HG03095 (cell line): ENCODE data around the gene FCRL3.

Experiments
- ATAC-seq: cut with Tn5 transposase; IDR thresholded peaks from one replicate; pipeline ENCODE4 v1.9.1; 2021; ENCODE audit warnings: moderate library complexity; ENCODE audit not compliant: unreplicated experiment

Gene FCRL3

GRCh38 chr1:157691285-157691920 lies 9.2 kb downstream of the FCRL3 start:
- ATAC-seq, result no peak

- no peak for ATAC-seq
These were observed 17.7 kb downstream of the FCRL3 start for GRCh38 chr1:157682710-157683437.

GRCh38 chr1:157678721-157679120 lies 21.8 kb downstream of the FCRL3 start:
- no peak for ATAC-seq

- ATAC-seq, result no peak
These were observed 27.6 kb downstream of the FCRL3 start for GRCh38 chr1:157673008-157673407.

- ATAC-seq, result no peak
These were observed 28.7 kb downstream of the FCRL3 start for GRCh38 chr1:157671895-157672294.

GRCh38 chr1:157659576-157660247 lies 40.9 kb downstream of the FCRL3 start:
- no peak for ATAC-seq

- no peak for ATAC-seq
These were observed 42.0 kb downstream of the FCRL3 start for GRCh38 chr1:157658571-157658970.

- ATAC-seq, result no peak
These were observed 47.1 kb downstream of the FCRL3 start for GRCh38 chr1:157653494-157653873.

- ATAC-seq, result peak; percentile 98
These were observed 47.6 kb downstream of the FCRL3 start for GRCh38 chr1:157652859-157653493.

GRCh38 chr1:157648317-157648716 lies 52.3 kb downstream of the FCRL3 start:
- no peak for ATAC-seq

GRCh38 chr1:157646144-157646543 lies 54.4 kb downstream of the FCRL3 start:
- no peak for ATAC-seq

GRCh38 chr1:157641177-157641576 lies 59.4 kb downstream of the FCRL3 start:
- ATAC-seq, result no peak

- ATAC-seq, result no peak
These were observed 60.8 kb downstream of the FCRL3 start for GRCh38 chr1:157639800-157640199.

- no peak for ATAC-seq
These were observed 71.8 kb downstream of the FCRL3 start for GRCh38 chr1:157628773-157629172.
